ENCODE measurements around the gene DEPDC7.

Gene DEPDC7

DNA sequence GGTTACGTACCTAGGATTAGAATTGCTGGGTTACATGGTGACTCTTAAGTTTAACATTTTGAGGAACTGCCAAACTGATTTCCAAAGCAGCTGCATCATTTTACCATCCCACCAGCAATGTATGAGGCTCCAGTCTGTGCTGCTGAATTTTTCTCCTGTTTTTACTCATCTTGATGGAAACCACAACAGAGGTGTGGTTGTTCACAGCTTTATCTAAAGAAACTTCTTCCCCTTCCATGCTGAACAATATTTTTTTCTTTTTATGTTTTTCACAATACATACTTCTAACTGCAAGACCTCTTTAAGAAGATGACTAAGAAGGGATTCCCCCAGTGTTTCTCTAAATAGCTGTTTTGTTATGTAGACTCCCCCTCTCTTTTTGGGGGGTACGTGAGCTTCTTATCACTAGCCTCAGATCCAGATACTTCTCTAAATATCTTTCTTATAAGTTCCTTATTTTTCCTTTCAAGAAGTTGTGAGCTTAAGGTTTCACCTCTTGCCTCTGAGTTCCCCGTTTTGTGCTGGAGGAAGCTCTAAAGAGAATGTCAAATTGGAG, 47.7 kb downstream of the DEPDC7 start:
- in situ Hi-C loops (cut with MboI; ENCODE audit: low pct_unique_long_range_greater_than_20kb, low sequenced_read_pairs, unreplicated experiment), result no loop called here
- peak; percentile 41 for DNase-seq (ENCODE audit: low spot score)
- TF ChIP-seq, protein P1, sequence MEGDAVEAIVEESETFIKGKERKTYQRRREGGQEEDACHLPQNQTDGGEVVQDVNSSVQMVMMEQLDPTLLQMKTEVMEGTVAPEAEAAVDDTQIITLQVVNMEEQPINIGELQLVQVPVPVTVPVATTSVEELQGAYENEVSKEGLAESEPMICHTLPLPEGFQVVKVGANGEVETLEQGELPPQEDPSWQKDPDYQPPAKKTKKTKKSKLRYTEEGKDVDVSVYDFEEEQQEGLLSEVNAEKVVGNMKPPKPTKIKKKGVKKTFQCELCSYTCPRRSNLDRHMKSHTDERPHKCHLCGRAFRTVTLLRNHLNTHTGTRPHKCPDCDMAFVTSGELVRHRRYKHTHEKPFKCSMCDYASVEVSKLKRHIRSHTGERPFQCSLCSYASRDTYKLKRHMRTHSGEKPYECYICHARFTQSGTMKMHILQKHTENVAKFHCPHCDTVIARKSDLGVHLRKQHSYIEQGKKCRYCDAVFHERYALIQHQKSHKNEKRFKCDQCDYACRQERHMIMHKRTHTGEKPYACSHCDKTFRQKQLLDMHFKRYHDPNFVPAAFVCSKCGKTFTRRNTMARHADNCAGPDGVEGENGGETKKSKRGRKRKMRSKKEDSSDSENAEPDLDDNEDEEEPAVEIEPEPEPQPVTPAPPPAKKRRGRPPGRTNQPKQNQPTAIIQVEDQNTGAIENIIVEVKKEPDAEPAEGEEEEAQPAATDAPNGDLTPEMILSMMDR (IDR thresholded peaks at IDR 0.05; ENCODE audit: extremely low read depth, insufficient read depth, missing control alignments), result no peak

DNA sequence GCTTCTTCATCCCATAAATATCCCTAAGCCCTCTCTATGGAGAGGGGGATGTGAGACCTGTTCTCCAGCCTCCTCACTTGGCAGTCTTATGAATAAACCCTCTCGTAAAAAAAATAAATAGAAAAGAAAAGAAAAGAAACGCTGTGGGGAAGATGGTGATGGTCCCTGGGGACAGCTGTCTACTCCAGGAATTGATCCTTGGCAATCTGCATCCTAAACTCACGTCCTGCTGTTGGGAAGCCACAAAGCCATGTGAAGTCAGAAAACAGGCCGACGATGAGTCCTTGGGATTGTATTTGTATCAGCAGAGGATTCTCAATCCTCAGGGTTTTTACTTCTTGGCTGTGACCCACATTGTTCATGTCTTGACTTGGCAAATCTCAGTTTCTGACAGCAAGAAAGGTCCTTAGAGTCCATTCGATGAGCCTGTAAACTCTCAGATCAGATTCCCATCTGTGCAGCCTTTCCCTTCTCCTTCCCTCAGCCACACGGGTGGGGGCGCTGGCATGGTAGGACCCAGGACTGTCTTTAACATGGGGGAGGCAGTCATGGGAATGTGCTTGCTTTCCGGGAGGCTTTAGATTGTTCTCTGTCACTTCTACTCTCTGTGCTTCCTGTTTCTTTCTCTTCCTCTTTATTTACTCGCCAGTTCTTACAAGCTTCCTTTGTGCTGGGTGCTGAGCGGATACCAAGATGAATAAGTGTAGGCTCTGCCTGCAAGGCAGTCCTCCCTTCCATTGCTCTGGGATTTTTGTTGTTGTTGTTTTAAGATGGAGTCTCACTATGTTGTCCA, 48.6 kb downstream of the DEPDC7 start:
- in situ Hi-C loops (cut with MboI; ENCODE audit: low pct_unique_long_range_greater_than_20kb, low sequenced_read_pairs, unreplicated experiment), result no loop called here
- no peak for DNase-seq (ENCODE audit: low spot score)

DNA sequence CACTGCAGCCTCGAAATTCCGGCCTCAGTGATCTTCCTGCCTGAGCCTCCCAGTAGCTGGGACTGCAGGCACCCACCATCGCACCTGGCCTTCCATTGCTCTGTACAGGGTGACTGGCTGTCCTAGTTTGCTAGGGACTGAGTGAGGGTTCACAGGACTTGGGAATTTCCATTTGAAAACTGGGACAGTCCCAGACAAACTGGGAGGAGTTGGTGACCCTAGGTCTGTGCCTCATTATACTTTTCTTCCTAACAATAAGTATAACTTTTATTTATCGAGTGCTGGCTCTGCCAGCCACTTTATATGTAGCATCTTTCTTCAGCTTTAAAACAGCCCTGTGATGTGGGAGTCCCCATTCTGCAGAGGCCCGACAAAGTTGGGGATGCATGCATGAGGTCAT, 49.2 kb downstream of the DEPDC7 start:
- TF ChIP-seq, protein P1 (IDR thresholded peaks at IDR 0.05; ENCODE audit: extremely low read depth, insufficient read depth, missing control alignments), result no peak
- DNase-seq (ENCODE audit: low spot score), result no peak
- in situ Hi-C loops (cut with MboI; ENCODE audit: low pct_unique_long_range_greater_than_20kb, low sequenced_read_pairs, unreplicated experiment), result no loop called here

More for the DNA sequence above, 48.6 kb downstream of the DEPDC7 start:
- TF ChIP-seq, protein P1 (IDR thresholded peaks at IDR 0.05; ENCODE audit: extremely low read depth, insufficient read depth, missing control alignments), result no peak

DNA sequence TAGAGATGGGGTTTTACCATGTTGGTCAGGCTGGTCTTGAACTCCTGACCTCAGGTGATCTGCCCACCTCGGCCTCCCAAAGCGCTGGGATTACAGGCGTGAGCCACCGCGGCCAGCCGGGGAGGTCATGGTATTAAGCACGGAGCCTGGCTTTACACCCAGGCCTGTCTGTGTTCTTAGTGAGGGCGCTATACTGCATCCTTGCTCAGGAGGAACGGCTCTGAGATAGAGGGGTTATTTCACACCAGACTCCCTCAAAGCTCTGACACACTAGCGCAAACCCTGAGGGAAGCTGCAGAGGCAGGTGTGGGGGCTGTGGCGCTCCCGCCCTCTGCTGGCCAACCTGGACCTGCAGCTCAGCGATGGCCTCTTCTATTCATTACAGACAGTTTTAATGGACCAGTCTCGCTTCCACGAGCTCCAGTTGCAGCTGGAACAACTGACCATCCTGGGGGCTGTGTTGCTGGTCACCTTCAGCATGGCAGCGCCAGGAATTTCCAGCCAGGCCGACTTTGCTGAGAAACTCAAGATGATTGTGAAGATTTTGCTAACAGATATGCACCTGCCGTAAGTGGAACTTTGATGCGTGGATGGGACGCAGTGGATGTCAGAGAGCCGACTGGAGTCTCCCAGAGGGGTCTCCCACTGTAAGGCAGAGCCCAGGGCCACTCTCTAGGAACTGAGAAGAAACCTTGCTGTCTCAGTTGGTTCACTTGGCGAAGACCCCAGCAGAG, 49.9 kb downstream of the DEPDC7 start:
- in situ Hi-C loops (cut with MboI; ENCODE audit: low pct_unique_long_range_greater_than_20kb, low sequenced_read_pairs, unreplicated experiment), result no loop called here
- TF ChIP-seq, protein P1 (IDR thresholded peaks at IDR 0.05; ENCODE audit: extremely low read depth, insufficient read depth, missing control alignments), result peak; percentile 76
- peak; percentile 45 for DNase-seq (ENCODE audit: low spot score)

DNA sequence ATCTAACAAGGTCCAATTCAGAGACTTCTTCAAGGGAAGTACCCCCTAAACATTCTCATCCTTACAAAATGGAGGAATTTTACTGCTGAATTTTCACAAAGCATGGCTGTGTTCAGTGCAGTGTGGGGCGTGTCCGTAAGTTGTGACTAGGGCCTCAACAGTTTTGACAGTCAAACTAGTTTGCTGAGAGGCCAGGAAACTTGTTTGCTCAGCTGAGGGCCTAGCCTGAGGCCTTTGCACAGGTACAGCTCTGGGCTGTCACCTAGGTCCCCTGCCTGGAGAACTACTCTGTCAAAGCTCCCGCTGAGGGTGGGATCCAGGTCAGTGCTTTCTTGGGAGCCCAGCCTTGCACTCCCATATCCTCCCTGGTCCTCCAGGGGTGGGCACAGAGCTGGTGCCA, 51.6 kb downstream of the DEPDC7 start:
- TF ChIP-seq, protein P1 (IDR thresholded peaks at IDR 0.05; ENCODE audit: extremely low read depth, insufficient read depth, missing control alignments), result no peak
- DNase-seq (ENCODE audit: low spot score), result no peak
- in situ Hi-C loops (cut with MboI; ENCODE audit: low pct_unique_long_range_greater_than_20kb, low sequenced_read_pairs, unreplicated experiment), result no loop called here

DNA sequence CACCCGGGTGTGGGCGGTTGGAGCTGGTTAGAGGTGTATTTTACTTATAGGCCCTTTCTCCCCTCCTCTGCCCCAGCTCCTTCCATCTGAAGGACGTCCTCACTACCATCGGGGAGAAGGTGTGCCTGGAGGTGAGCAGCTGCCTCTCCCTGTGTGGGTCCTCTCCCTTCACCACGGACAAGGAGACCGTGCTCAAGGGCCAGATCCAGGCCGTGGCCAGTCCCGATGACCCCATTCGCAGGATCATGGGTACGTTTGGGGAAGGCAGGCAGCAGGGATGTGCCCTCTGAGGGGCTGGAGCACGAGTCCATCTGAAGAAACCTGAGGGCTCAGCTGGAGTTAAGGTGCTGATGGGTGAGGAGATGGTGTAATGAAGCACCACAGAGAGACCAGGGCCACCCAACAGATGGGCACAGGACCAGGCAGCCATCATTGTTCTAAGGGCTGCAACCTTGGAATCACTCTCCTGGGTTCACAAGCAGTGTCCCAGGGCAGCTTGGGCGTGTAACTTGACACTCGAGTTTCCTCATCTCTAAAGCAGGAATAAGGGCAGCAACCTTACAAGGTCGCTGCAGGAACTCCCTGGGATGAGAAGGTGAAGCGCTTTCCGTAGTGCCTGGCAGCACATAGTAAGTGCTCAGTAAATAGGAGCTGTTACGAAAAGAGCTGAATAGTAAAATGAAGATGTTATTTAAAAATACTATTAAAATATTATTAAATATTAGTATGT, 53.1 kb downstream of the DEPDC7 start:
- in situ Hi-C loops (cut with MboI; ENCODE audit: low pct_unique_long_range_greater_than_20kb, low sequenced_read_pairs, unreplicated experiment), result no loop called here

More for the DNA sequence above, 53.1 kb downstream of the DEPDC7 start:
- TF ChIP-seq, protein P1 (IDR thresholded peaks at IDR 0.05; ENCODE audit: extremely low read depth, insufficient read depth, missing control alignments), result no peak
- DNase-seq (ENCODE audit: low spot score), result no peak

Data from GM13977 (cell line).